ENCODE results near the gene ANKRD29.

ANKRD29 gene, protein sequence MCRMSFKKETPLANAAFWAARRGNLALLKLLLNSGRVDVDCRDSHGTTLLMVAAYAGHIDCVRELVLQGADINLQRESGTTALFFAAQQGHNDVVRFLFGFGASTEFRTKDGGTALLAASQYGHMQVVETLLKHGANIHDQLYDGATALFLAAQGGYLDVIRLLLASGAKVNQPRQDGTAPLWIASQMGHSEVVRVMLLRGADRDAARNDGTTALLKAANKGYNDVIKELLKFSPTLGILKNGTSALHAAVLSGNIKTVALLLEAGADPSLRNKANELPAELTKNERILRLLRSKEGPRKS

DNA sequence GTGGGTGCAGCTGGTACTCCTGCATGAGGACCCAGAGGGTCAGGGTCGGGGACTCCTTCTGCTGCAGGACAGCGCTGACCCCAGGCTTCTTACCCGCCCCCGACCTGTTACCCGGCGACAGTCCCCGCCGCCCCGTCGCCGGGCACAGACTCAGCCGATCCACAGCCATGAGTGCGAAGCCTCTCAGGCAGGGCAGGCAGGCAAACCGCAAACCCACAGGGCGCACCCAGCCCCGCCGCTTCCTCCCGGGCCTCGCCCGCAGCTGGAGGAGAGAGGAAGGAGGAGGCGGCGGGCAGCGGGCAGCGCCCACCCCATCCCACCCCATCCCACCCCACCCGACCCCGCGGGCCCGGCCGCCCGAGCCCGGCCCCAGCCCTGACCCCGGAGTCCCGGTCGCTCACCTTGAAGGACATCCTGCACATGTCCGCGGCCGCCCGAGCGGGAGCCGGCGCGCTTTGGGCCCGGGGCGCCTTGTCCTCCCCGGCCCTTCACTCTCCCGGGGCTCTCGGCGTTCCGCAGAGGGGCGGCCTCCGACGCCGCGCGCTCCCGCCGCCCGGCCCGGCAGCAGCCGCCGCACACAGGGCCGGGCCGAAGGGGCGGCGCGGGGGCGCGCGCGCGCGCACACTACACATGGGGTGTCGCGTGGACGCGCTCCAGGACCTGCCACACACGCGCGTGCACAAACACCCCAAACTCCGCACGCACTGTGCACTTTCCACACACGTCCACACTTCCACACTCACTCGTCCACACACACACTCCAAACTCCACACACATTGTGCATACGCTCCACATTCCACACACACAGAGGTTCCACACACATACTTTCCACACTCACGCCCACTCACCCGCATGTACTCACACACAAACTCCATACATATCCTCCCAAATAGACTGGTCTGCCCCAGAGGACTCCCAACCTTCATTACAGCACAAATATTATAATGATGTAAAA is at the start of gene ANKRD29:
ANKRD29 (minus strand) TSS at position 603 of the 955 bp plus-strand sequence; CDS start at position 422, 181 bp downstream.
- peak; percentile 38 for DNase-seq (ENCODE audit: low spot score)

DNA sequence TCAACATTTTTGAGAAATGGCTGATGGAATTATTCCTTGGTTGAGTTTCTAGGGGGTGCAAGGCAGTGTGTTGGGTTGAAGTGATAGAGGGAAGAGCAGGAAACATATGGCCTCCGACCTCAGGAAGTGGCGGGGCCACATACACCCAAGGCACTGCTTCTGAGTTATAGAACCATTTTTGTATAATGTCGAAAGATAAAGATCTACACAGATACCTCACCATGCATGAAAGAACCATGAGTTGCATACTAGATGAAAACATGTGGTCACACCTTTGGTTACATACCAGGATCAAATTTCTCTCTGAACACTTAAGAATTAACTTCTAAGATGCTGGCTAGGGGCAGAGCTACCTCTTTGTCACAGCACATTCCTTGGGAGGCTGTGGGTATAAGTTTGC is 49.7 kb upstream of the ANKRD29 start:
- no peak for DNase-seq (ENCODE audit: low spot score)

DNA sequence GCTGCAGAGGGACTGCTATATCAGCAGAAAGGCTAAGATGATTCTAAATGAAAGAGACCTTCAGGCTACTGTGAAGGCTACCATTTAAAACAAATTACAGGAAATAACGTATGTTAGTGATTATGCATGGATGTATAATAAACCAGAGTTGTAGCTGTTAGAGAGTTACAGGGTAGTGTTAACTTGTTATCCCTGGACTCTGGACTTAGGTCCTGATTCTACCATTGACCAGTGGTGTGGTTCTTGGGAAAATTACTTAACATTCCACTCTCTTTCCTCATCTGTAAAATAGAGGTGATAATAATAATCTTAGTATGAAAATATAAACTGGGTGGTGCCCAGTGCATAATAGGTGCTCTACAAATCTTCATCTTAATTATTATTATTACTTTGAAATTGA is 48.7 kb upstream of the ANKRD29 start:
- DNase-seq (ENCODE audit: low spot score): no peak

DNA sequence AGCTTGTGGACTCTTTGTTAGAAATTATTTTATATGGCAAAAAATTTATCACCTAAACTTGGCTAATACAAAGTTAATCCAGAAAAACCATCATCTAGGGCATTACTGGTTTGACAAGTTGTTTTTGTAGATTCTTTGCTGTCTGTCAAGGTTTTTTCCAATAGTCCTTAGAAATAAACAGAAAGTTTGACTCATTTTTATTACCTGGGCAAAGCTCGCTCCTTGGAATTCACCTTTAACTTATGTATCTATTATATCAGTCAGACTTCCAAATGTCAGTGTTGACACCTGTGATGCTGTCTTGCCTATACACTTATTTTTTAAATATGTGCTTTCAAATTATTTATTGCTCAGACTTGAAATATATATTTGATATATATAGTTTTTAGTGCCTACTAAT is 48.2 kb upstream of the ANKRD29 start:
- no peak for DNase-seq (ENCODE audit: low spot score)

DNA sequence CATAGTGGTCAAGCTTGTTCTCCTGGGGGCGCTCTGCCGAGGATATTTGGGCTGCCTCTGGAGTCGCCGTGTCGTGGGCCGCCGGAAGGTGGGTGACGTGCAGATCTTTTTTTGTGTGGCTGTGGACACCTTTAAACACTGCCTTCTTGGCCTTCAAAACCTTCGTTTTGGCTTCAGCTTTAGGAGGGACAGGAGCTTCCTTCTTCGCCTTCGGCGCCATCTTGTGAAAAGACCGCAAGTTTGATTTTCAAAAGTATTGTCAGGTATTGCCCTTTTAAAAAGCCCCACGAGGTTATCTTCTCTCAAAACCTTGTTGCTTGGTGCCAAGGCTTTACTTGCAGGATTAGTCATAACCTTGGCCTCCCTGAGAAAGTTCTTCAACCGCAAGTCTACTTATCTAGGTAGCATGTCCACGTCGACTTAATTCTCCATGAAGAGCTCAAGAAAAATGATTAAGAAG is 47.4 kb upstream of the ANKRD29 start:
- no peak for DNase-seq (ENCODE audit: low spot score)

DNA sequence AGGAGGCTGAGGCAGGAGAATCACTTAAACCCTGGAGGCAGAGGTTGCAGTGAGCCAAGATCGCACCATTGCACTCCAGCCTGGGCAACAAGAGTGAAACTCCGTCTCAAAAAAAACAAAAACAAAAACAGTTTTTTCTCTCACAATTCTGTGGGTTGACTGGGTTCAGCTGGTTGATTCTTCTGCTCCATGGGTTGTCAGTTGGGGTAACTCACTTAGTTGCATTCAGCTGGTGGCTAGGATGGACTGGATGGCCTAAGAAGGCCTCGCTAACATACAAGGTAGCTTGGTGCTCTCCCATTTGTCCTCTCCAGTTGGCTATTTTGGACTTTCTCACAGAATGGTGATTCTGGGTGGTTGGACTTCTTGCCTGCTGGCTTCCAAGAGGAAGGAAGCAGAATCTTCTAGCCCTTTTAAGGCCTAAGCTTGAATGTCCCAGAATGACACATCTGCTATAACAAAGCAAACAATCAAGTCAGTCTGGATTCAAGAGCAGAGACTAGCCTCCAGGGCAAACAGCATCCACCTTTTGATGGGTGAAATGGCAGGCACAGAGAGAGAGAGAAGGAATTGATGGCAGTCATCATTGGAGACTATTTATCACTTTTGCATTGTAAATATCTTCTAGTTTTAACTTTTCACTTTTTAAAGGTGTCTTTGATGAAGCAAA is 44.4 kb upstream of the ANKRD29 start:
- DNase-seq (ENCODE audit: low spot score): no peak

DNA sequence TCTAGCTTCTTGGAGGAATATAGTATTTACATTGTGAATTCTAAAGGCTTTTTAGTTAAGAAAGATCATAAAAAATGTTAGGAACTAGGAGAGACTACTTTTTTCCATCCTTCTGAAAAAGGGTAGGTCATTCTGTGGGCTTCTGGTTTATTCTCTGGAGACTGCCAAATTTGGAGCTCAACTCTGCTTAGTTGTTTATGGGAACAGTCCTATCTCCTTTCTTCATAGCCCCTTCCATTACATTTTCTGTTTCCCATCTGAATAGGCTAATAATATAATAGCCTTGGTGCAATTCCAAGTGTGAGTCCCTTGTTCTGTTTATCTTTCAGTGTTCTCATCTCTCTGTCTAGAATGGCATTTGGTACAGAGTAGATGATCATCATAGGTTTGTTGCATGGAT is 42.1 kb upstream of the ANKRD29 start:
- DNase-seq (ENCODE audit: low spot score): no peak

DNA sequence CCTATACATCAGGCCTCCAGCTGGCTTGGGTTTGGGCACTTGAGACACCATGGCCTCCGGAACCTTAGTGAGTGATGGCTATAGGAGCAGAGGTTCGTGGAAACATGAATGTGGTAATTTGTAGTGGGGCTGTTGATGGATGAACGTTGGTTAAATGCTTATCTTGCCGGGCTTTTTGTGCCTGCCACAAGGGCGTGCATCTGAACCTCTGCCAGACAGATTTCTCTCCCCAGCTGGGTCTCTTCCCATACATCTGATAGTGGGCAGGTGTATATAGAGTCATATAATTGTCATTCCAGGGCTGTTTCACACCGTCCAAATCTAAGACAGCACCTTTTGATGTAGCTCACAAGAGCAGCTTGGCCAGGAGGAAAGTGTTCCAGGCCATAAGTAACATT is 41.3 kb upstream of the ANKRD29 start:
- no peak for DNase-seq (ENCODE audit: low spot score)

DNA sequence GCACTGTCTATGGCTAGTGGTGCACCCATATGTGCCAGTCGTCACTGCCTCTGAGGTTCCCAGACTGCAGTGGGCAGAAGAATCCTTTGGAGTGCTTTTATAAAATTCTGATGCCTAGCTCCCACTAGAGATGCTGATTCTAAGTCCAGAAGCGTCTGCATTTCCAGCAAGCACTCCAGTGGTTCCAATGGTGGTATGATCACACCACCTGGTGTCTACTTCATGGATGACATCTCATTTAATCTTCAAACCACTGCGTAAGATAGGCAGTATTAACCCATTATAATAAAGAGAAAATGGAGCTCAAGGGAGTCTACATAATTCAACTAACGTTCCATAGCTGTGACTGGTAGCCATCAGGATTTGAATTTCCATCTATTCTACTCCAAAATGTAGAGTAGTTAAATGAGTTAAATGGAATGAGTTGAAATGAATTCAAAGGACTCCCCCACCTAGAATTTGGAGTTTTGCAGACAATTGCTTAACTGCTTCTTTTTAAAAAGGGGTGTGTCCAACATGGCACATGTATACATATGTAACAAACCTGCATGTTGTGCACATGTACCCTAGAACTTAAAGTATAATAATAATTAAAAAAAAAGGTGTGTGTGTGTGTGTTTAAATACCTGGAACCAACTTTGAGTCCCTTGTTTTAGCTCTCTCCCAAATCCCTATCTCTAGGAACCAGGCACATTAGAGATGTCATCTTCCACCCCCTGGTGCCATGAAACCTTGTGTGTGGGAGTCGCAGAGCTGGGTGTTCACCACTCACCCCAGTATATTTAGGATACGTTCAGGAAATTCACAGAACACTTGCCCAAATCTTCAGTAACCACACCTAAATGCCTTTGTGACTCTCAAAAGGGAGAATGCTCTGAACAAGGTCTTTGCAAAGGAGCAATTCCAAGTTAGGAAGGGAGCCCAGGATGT is 40.6 kb upstream of the ANKRD29 start:
- DNase-seq (ENCODE audit: low spot score): no peak

DNA sequence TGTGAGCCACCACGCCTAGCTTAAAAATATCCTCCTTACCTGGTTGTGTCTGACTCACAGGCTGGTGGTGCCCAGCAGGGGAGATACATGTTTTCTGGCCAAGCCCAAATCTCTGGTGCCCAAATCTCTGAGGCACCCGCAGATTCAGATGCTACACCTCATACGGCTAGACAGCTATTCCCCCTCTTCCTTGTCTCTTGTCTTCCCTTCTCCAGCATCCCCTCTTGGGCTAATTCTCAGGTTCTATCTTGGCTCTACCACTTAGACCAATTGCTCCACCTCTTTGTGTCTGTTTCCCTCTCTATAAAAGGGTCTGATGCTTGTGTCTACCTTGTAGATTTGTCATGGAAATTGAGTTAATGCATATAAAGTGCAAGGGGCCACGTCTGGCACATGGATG is 39.9 kb upstream of the ANKRD29 start:
- DNase-seq (ENCODE audit: low spot score): no peak

DNA sequence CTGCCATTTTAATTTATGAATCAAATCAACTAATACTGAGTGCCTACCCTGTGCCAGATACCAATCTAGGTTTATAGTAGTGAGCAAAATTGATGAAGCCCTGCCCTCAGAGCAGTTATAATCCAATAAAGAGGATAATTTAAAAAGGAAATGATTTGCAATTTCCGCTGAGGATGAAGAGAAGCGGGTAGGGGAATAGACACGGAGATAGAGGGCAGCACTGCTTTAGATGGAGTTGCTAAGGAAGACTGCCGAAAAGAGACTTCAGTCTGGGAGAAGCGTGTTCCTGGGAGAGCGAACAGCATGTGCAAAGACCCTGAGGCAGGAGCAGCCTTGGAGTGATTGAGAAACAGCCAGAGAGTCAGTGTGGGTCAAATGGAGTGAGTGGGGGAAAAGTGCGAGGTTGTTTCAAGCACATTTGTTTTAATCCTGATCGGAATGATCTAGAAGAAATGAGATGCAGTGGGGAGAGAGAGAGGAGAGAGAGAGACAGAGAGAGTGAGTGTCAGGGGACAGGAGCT is 38.9 kb upstream of the ANKRD29 start:
- DNase-seq (ENCODE audit: low spot score): no peak

DNA sequence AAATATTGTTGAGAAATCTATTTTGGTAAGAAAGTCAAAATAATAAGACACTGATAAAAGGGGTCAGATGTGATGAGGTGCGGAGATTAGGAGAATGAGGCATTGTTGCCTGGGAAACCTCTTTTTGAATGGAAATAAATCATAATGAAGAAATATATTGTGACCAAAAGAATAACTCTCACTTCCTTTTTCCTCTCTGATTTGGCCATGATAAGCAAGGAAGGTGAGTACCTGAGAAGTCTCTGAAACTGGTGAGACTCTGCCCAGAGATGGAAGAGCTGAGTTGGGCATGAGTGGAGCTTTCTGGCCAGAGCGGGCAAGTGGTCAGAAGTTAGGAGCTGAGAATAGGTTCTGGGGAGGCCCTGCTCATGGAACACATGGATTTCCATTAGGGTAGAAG is 38.3 kb upstream of the ANKRD29 start:
- no peak for DNase-seq (ENCODE audit: low spot score)

DNA sequence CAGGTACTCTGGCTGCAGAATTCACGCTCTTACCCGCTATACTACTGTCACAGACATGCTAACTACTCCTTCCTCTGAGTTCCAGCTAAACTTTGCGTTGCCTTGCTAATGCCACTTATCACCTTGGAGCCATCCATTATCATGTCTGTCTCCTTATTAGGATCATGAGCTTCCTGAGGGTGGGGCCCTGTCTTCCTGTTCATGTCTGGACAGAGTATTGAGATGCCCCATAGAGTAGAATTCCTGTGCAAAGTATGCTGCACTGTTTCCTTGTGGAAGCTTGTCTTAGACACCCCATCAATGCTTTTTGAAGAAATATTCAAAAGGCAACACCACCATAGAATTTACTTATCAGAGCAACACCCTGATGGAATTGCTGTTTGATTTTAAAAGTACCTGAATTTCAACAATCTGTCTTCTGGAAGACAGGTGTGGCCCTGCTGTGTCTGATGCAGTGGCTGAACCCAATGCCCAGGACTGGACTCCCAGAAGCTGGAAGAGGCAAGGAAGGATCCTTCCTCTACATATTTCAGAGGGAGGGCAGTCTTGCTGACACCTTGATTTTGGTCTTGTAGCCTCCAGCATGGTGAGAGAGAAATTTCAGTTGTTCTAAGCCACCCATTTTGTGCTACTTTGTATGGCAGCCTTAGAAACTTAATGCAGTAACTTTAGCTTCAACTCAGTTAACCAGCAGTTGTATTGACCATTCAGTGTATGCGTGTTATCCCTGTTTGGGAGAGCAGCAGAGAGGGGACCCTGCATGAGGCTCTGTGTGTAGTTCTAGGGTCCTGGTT is 32.1 kb upstream of the ANKRD29 start:
- no peak for DNase-seq (ENCODE audit: low spot score)

DNA sequence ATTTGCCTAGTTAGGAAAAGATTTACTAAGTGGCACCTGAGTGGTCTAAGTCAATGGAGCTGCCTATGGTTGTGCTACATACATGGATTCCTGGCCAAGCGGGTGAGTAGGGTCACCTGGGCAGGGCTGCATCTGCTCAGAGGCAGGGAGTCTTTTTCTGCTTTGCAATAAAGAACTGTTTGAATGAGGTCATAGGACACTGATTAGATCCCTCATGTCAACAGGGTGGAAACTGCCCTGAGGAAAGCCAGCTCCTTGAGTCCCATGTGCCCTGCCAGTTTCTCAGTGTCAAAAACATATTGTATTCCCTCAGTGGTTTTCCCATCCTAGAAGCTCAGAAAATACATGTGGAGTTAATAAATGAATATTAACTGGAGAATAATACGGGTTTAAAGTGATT is 31.1 kb upstream of the ANKRD29 start:
- DNase-seq (ENCODE audit: low spot score): no peak

DNA sequence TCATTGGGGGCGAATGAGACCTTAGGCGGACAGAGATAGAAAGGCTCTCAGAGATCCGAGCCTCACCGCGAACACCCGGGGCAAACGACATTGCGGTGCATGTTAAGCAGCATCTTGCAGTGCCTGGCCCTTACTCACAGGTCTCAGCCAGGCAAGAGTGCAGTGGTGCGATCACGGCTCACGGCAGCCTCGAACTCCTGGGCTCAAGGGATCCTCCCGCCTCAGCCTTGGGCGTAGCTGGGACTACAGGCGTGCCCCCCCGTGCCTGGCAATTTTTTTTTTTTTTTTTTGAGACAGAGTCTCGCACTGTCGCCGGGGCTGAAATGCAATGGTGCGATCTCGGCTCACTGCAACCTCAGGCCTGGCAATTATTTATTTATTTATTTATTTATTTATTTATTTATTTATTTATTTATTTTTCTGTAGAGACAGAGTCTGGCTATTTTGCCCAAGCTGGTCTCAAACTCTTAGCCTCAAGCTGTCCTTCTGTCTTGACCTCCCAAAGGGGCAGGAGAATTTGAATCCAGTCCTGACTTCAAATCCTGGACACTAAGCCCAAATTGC is 27.9 kb upstream of the ANKRD29 start:
- DNase-seq (ENCODE audit: low spot score): no peak

DNA sequence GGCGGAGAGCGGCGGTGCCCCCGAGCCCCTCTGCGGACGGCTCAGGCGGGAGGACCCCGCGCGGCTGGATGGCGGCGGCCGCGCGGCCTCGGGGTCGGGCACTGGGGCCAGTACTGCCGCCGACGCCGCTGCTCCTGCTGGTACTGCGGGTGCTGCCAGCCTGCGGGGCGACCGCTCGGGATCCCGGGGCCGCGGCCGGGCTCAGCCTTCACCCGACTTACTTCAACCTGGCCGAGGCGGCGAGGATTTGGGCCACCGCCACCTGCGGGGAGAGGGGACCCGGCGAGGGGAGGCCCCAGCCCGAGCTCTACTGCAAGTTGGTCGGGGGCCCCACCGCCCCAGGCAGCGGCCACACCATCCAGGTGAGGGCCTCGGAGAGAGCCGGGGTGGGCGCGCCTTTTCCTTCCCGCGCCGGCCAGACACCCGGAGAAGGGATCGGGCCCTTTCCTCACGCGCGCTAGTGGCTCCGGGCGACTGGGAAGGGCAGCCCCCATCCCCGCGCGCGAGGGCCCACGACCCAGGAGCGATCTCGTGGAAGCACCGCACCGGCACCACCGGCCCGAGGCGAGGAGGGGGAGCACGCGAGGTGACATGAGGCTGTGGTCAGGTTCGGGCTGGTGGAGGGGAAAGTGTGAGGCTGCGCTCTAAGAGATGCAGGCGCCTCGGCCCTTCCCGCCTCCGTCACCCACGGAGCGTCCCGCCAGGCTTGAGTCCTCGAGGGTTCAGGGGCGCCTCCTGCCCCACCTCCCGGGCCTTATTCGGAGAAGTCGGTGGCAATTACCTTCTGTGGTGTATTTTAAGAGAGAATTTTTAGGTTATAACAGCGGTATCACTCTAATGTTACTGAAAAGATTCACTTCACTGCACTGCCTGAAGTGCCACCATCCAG is 27.1 kb upstream of the ANKRD29 start:
- DNase-seq (ENCODE audit: low spot score): no peak

DNA sequence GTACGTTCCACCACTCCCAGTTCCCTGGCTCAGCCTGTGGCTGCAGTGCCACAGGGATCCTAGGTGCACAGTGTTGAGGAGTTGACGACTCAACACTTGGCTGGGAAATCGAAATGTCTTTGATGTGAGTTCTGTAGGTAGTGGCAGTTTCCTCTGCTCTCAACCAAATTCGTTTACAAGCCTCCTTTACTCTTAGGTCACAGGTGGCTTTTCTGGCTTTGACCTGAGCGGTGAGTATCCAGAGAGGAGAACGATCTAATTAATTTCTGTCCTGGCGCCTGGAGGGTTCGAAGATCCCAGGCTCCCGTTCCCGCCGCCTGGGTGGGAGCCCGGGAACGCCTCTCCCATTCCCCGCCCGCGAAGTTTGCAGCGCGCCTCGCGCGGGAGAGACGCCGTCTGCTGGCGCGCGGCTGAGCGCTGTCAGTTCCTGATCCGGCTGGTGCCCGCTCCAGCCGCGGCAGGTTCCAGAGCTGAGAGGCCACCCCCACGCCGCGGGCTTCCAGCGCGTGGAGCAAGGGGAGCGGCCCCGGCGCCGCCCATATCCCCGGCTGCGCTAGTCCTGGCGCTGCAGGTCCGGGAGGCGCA is 26.4 kb upstream of the ANKRD29 start, which contains the start of gene LAMA3:
LAMA3 (plus strand) TSS at position 423 of the 585 bp plus-strand sequence. CDS start 231 bp downstream, outside the sequence.
- DNase-seq (ENCODE audit: low spot score): peak; percentile 6

DNA sequence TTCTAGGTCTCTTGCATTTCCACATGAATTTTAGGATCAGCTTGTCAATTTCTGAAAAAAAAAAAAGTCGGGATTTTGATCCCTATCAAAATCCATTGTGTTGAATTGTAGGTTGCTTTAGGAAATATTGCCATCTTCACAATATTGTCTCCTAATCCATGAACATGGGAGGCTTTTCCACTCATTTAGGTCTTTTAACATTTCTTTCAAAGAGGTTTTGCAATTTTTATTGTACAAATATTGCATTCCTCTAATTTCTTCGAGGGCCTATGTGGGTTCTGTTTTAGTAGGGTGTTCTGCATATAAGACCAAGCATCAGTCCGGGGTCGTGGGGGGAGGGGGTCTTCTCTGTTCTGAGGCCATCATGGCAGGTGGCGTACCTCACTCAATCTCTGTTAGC is 25.8 kb upstream of the ANKRD29 start:
- no peak for DNase-seq (ENCODE audit: low spot score)

Data from germinal center (tissue), 1 donor.